PFSK-1 (cell line): ENCODE results near the gene ATAD2B.

ENCODE experiments used
- FOXP2 ChIP-seq: optimal IDR thresholded peaks from 2 replicates; pipeline ENCODE3; 2011; ENCODE audit warnings: borderline replicate concordance, control low read depth, inconsistent platforms; ENCODE audit not compliant: insufficient read depth; ENCODE audit errors: extremely low read length, extremely low read depth
- POLR2AphosphoS5 ChIP-seq: IDR thresholded peaks from 2 replicates; pipeline ENCODE4 v1.6.1; 2012; ENCODE audit warnings: low read depth, mild to moderate bottlenecking, control low read depth, low read length, moderate library complexity
- SIN3A ChIP-seq: IDR thresholded peaks from 2 replicates; pipeline ENCODE4 v1.6.1; 2012; ENCODE audit warnings: mild to moderate bottlenecking, low read length, moderate library complexity, borderline replicate concordance; ENCODE audit not compliant: insufficient read depth
- TAF1 ChIP-seq: IDR thresholded peaks from 2 replicates; pipeline ENCODE4 v1.6.1; 2012; ENCODE audit warnings: low read length, control low read depth, borderline replicate concordance; ENCODE audit not compliant: insufficient read depth

GRCh38 chr2:23809150-23809549 is 117.8 kb downstream of the ATAD2B start:
- TF ChIP-seq TAF1, result no peak
- TF ChIP-seq POLR2AphosphoS5, result no peak
- TF ChIP-seq SIN3A, result no peak
- no peak for TF ChIP-seq FOXP2
